ENCODE results near the gene PDZK1IP1.

PDZK1IP1 gene

GRCh38 chr1:47224676-47225399 lies 35.0 kb upstream of the PDZK1IP1 start:
- Histone ChIP-seq H3K36me3 (ENCODE audit: insufficient read depth, low read length) (no peaks in the 10 kb centered on the region), H3K4me3 (ENCODE audit: low read length, poor library complexity, severe bottlenecking) (no peak overlapping the region), H3K9me2 (replicated peaks; ENCODE audit: low read depth, low read length) (no peaks in the 10 kb centered on the region), H3K79me2 (ENCODE audit: insufficient read depth, low read length) (no peaks in the 10 kb centered on the region), H4K20me1 (ENCODE audit: insufficient read depth, low read length, poor library complexity, severe bottlenecking) (no peaks in the 10 kb centered on the region), H2AFZ (ENCODE audit: low read length) (no peak overlapping the region; the same call in 1 of the 2 replicates), H3K27me3 (ENCODE audit: insufficient read depth, low read length, poor library complexity, severe bottlenecking) (no peaks in the 10 kb centered on the region), H3K4me2 (ENCODE audit: low read depth, low read length, poor library complexity, severe bottlenecking) (no peak overlapping the region), H3K9ac (ENCODE audit: low read depth, low read length, poor library complexity, severe bottlenecking) (no peak overlapping the region), H3F3A (ENCODE audit: low read depth) (no peaks in the 10 kb centered on the region), H3K4me1 (ENCODE audit: insufficient read depth, low read length, poor library complexity, severe bottlenecking) (no peaks in the 10 kb centered on the region), H3K9me3 (ENCODE audit: insufficient read depth, low read depth, low read length) (no peaks in the 10 kb centered on the region)
- TF ChIP-seq CTCF (conservative IDR thresholded peaks at IDR 0.05; ENCODE audit: low read length), result no peak
- TF ChIP-seq EZH2phosphoT487 (IDR thresholded peaks at IDR 0.05; ENCODE audit: borderline replicate concordance), result no peak

GRCh38 chr1:47223921-47224675 lies 34.3 kb upstream of the PDZK1IP1 start:
- TF ChIP-seq EZH2phosphoT487 (IDR thresholded peaks at IDR 0.05; ENCODE audit: borderline replicate concordance) (no peak), CTCF (conservative IDR thresholded peaks at IDR 0.05; ENCODE audit: low read length) (no peak)
- Histone ChIP-seq H4K20me1 (ENCODE audit: insufficient read depth, low read length, poor library complexity, severe bottlenecking) (no peaks in the 10 kb centered on the region), H3K27me3 (ENCODE audit: insufficient read depth, low read length, poor library complexity, severe bottlenecking) (no peaks in the 10 kb centered on the region)

GRCh38 chr1:47223174-47223920 lies 33.5 kb upstream of the PDZK1IP1 start:
- no peak overlapping the region for H3K9ac ChIP-seq (ENCODE audit: low read depth, low read length, poor library complexity, severe bottlenecking)
- H3K4me3 ChIP-seq (ENCODE audit: low read length, poor library complexity, severe bottlenecking), result no peak overlapping the region
- H3K79me2 ChIP-seq (ENCODE audit: insufficient read depth, low read length), result no peaks in the 10 kb centered on the region
- TF ChIP-seq EZH2phosphoT487 (IDR thresholded peaks at IDR 0.05; ENCODE audit: borderline replicate concordance) (no peak), CTCF (conservative IDR thresholded peaks at IDR 0.05; ENCODE audit: low read length) (no peak)
- H3F3A ChIP-seq (ENCODE audit: low read depth), result no peaks in the 10 kb centered on the region
- no peaks in the 10 kb centered on the region for H3K9me3 ChIP-seq (ENCODE audit: insufficient read depth, low read depth, low read length)
- no peak overlapping the region for H3K4me2 ChIP-seq (ENCODE audit: low read depth, low read length, poor library complexity, severe bottlenecking)
- H4K20me1 ChIP-seq (ENCODE audit: insufficient read depth, low read length, poor library complexity, severe bottlenecking), result no peaks in the 10 kb centered on the region
- H3K27me3 ChIP-seq (ENCODE audit: insufficient read depth, low read length, poor library complexity, severe bottlenecking), result no peaks in the 10 kb centered on the region
- no peaks in the 10 kb centered on the region for H3K9me2 ChIP-seq (replicated peaks; ENCODE audit: low read depth, low read length)
- H2AFZ ChIP-seq (ENCODE audit: low read length), result no peak overlapping the region
- H3K4me1 ChIP-seq (ENCODE audit: insufficient read depth, low read length, poor library complexity, severe bottlenecking), result no peaks in the 10 kb centered on the region
- H3K36me3 ChIP-seq (ENCODE audit: insufficient read depth, low read length), result no peaks in the 10 kb centered on the region

More at GRCh38 chr1:47223921-47224675, 34.3 kb upstream of the PDZK1IP1 start:
- Histone ChIP-seq H3K4me1 (ENCODE audit: insufficient read depth, low read length, poor library complexity, severe bottlenecking) (no peaks in the 10 kb centered on the region), H3F3A (ENCODE audit: low read depth) (no peaks in the 10 kb centered on the region), H3K36me3 (ENCODE audit: insufficient read depth, low read length) (no peaks in the 10 kb centered on the region), H3K9me2 (replicated peaks; ENCODE audit: low read depth, low read length) (no peaks in the 10 kb centered on the region), H3K9me3 (ENCODE audit: insufficient read depth, low read depth, low read length) (no peaks in the 10 kb centered on the region), H3K4me3 (ENCODE audit: low read length, poor library complexity, severe bottlenecking) (no peak overlapping the region), H3K79me2 (ENCODE audit: insufficient read depth, low read length) (no peaks in the 10 kb centered on the region), H2AFZ (ENCODE audit: low read length) (no peak overlapping the region; the same call in 1 of the 2 replicates), H3K4me2 (ENCODE audit: low read depth, low read length, poor library complexity, severe bottlenecking) (no peak overlapping the region), H3K9ac (ENCODE audit: low read depth, low read length, poor library complexity, severe bottlenecking) (no peak overlapping the region)
